Activated CD4-positive, alpha-beta T cell treated with anti-CD3 and anti-CD28 coated beads for 36 hours (primary cell): ENCODE results near the gene COMMD4. TPM values are rescaled to one million over a fixed set of nuclear protein-coding genes. Genes with fewer than 3 reads are reported as not detected.

Experiments
- ATAC-seq: fragments of 200-7000 bp; cut with Tn5 transposase; one replicate; pipeline ENCODE4 v1.10.0; 2021; ENCODE audit warnings: mild to moderate bottlenecking, moderate library complexity
- CTCF ChIA-PET: fragments of 350-600 bp; sonication (Branson Sonifier 250); formaldehyde crosslinking; loops from one replicate; lab custom pipeline; 2021; ENCODE audit warnings: antibody characterized with exemption; lab: Charles Lee
- POLR2A ChIA-PET: fragments of 350-600 bp; sonication (Branson Sonifier 250); formaldehyde crosslinking; loops from one replicate; lab custom pipeline; 2021; ENCODE audit warnings: antibody characterized with exemption, inconsistent platforms; lab: Charles Lee
- DNase-seq: peaks from one replicate; pipeline ENCODE4 v3.0.0-alpha.2; 2020
- H3K27ac Mint-ChIP-seq: one replicate; pipeline ENCODE4 v1.8.0; 2021; ENCODE audit warnings: mixed read lengths
- H3K27me3 Mint-ChIP-seq: one replicate; pipeline ENCODE4 v1.8.0; 2021; ENCODE audit warnings: mixed read lengths
- H3K36me3 Mint-ChIP-seq: one replicate; pipeline ENCODE4 v1.8.0; 2021; ENCODE audit warnings: low read depth, mixed read lengths
- H3K4me1 Mint-ChIP-seq: one replicate; pipeline ENCODE4 v1.8.0; 2021; ENCODE audit warnings: mixed read lengths
- H3K4me3 Mint-ChIP-seq: one replicate; pipeline ENCODE4 v1.8.0; 2021; ENCODE audit warnings: mild to moderate bottlenecking, moderate library complexity, mixed read lengths
- H3K9me3 Mint-ChIP-seq: one replicate; pipeline ENCODE4 v1.8.0; 2021; ENCODE audit warnings: low read depth, mixed read lengths
- intact Hi-C, 2 experiments: fragments of 100-400 bp; cut with DNase I in 1 of 2; cut with micrococcal nuclease in 1 of 2; formaldehyde crosslinking; loops; one replicate each; pipeline versions ENCODE4 v1.14.2 to v1.15.1; 2022 to 2024; cut with DNase I, micrococcal nuclease
- total RNA-seq, 2 experiments: library from RNA; stranded (reverse); gene quantifications; one replicate each; pipeline ENCODE4 v1.2.3, GENCODE V29; 2021

The COMMD4 gene
- total RNA-seq, 2 experiments from 2014 or later: 47.1 to 67.8 TPM

GRCh38 chr15:75357976-75358673 lies 22.3 kb downstream of the COMMD4 start:
- Mint-ChIP-seq H3K4me3 (no peak overlapping the region), H3K27ac (no peak overlapping the region), H3K27me3 (no peaks in the 10 kb centered on the region), H3K9me3 (no peaks in the 10 kb centered on the region), H3K4me1 (no peaks in the 10 kb centered on the region), H3K36me3 (peaks cover 12% of the 10 kb centered on the region)
- POLR2A ChIA-PET: no interaction called here
- intact Hi-C loops: no loop called here
- no peak for DNase-seq
- ATAC-seq: no peak
- CTCF ChIA-PET: no interaction called here

GRCh38 chr15:75358771-75359536 lies 23.1 kb downstream of the COMMD4 start:
- no peak for DNase-seq
- Mint-ChIP-seq H3K27ac (no peak overlapping the region), H3K4me1 (no peaks in the 10 kb centered on the region), H3K4me3 (no peak overlapping the region), H3K36me3 (peaks cover 14% of the 10 kb centered on the region), H3K27me3 (no peaks in the 10 kb centered on the region), H3K9me3 (no peaks in the 10 kb centered on the region)
- intact Hi-C loops: no loop called here
- no peak for ATAC-seq
- ChIA-PET POLR2A (no interaction called here), CTCF (interaction anchor here (0.6 kb wide), 1 partner anchor 376 kb away, joined by 3 read pairs; no protein-coding TSS in a partner anchor)

- POLR2A ChIA-PET: no interaction called here
- intact Hi-C loops: no loop called here
- CTCF ChIA-PET: interaction anchor here (0.7 kb wide), 1 partner anchor 374 kb away, joined by 3 read pairs; no protein-coding TSS in a partner anchor
- DNase-seq (no peak), ATAC-seq (no peak)
- Mint-ChIP-seq H3K27ac (no peak overlapping the region), H3K4me3 (no peak overlapping the region), H3K27me3 (no peaks in the 10 kb centered on the region), H3K4me1 (no peaks in the 10 kb centered on the region), H3K9me3 (no peaks in the 10 kb centered on the region), H3K36me3 (peaks cover 20% of the 10 kb centered on the region)
Observed at GRCh38 chr15:75359537-75360250, 23.8 kb downstream of the COMMD4 start.

GRCh38 chr15:75360391-75360790 lies 24.5 kb downstream of the COMMD4 start:
- Mint-ChIP-seq H3K9me3 (no peaks in the 10 kb centered on the region), H3K36me3 (peaks cover 22% of the 10 kb centered on the region), H3K27ac (no peak overlapping the region), H3K4me1 (no peaks in the 10 kb centered on the region), H3K27me3 (no peaks in the 10 kb centered on the region), H3K4me3 (no peak overlapping the region)
- no peak for DNase-seq
- ATAC-seq: no peak
- ChIA-PET POLR2A (no interaction called here), CTCF (interaction anchor here (0.7 kb wide), 1 partner anchor 375 kb away, joined by 3 read pairs; no protein-coding TSS in a partner anchor)
- intact Hi-C loops: no loop called here

- ChIA-PET POLR2A (no interaction called here), CTCF (interaction anchor here (0.7 kb wide), 1 partner anchor 376 kb away, joined by 3 read pairs; no protein-coding TSS in a partner anchor)
- H3K27me3 Mint-ChIP-seq: no peaks in the 10 kb centered on the region
- no peak for ATAC-seq
- no peak for DNase-seq
- H3K27ac Mint-ChIP-seq: no peak overlapping the region
- no peak overlapping the region for H3K4me3 Mint-ChIP-seq
- H3K36me3 Mint-ChIP-seq: peaks cover 25% of the 10 kb centered on the region
- no peaks in the 10 kb centered on the region for H3K9me3 Mint-ChIP-seq
- intact Hi-C loops: no loop called here
- no peaks in the 10 kb centered on the region for H3K4me1 Mint-ChIP-seq
Observed at GRCh38 chr15:75360856-75361255, 25.0 kb downstream of the COMMD4 start.

- ChIA-PET POLR2A (no interaction called here), CTCF (no interaction called here)
- Mint-ChIP-seq H3K4me1 (no peaks in the 10 kb centered on the region), H3K9me3 (no peaks in the 10 kb centered on the region), H3K27me3 (no peaks in the 10 kb centered on the region), H3K36me3 (peaks cover 25% of the 10 kb centered on the region), H3K27ac (no peak overlapping the region), H3K4me3 (no peak overlapping the region)
- DNase-seq (no peak), ATAC-seq (no peak)
- intact Hi-C loops: no loop called here
Observed at GRCh38 chr15:75361361-75361988, 25.6 kb downstream of the COMMD4 start.

DNA sequence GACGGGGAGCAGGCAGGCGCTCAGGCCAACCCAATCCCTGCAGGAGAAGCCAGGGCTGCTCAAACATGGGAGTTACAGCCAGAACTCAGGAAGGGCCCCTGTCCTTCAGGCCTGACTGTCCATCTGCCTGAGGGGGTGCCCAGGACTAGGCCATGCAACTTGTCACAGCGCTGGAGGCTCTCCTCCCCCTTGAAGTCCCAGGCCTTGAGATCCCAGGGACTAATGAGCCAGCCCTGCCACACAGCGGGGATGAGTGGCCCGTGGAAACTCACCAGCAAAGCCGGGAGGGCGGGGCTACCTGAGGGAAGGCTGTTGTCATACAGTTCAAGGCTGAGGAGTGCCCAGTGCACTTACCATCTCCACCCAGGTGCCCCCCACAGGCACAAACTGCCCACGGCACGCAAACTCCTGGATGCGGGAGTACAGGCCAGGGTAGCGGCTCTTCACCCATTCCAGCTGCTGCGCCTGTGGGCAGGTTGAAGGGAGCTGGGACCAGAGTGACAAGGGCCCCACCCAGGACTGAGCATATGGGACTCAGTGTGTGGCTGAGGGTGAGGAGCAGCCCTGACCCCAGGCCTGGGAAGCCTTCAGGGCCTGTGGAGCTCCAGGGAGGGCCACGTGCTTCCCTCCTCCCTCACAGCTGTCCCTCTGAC lies 26.3 kb downstream of the COMMD4 start:
- ATAC-seq (no peak), DNase-seq (no peak)
- Mint-ChIP-seq H3K9me3 (no peaks in the 10 kb centered on the region), H3K27me3 (no peaks in the 10 kb centered on the region), H3K36me3 (peaks cover 28% of the 10 kb centered on the region), H3K27ac (no peak overlapping the region), H3K4me1 (peaks cover 5% of the 10 kb centered on the region), H3K4me3 (no peak overlapping the region)
- intact Hi-C loops: no loop called here
- ChIA-PET POLR2A (no interaction called here), CTCF (no interaction called here)

GRCh38 chr15:75362642-75363249 lies 26.9 kb downstream of the COMMD4 start:
- Mint-ChIP-seq H3K27me3 (no peaks in the 10 kb centered on the region), H3K9me3 (no peaks in the 10 kb centered on the region), H3K36me3 (peaks cover 28% of the 10 kb centered on the region), H3K4me3 (no peak overlapping the region), H3K4me1 (peaks cover 10% of the 10 kb centered on the region), H3K27ac (no peak overlapping the region)
- DNase-seq: no peak
- ATAC-seq: no peak
- intact Hi-C loops: no loop called here
- ChIA-PET CTCF (no interaction called here), POLR2A (no interaction called here)

DNA sequence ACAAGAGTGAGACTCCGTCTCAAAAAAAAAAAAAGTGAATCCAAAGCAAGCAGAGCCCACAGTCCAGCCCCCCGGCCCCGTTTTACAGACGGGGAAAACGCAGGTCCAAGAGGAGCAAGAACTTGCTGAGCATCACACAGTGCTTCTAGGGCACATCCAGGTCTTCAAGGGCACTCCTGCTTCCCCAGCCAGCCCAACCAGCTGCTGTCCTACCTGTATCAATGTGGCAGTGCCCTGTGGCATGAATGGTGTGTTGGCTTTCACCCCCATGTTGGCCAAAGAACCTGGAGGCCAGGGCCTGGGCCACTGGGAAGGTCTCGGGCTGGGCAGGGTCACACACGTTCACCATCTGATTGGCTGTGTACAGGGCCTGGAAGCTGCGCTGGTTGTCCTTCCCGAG lies 27.9 kb downstream of the COMMD4 start:
- H3K27ac Mint-ChIP-seq: no peak overlapping the region
- CTCF ChIA-PET: no interaction called here

GRCh38 chr15:75364881-75365280 lies 29.0 kb downstream of the COMMD4 start:
- ChIA-PET POLR2A (no interaction called here), CTCF (no interaction called here)
- Mint-ChIP-seq H3K4me1 (peaks cover 24% of the 10 kb centered on the region), H3K36me3 (peaks cover 24% of the 10 kb centered on the region), H3K9me3 (no peaks in the 10 kb centered on the region), H3K27ac (no peak overlapping the region), H3K4me3 (no peak overlapping the region), H3K27me3 (no peaks in the 10 kb centered on the region)
- ATAC-seq (no peak), DNase-seq (no peak)
- intact Hi-C loops: no loop called here

More for the DNA sequence above, 27.9 kb downstream of the COMMD4 start:
- no peaks in the 10 kb centered on the region for H3K9me3 Mint-ChIP-seq
- DNase-seq (no peak), ATAC-seq (no peak)
- peaks cover 25% of the 10 kb centered on the region for H3K36me3 Mint-ChIP-seq
- no peaks in the 10 kb centered on the region for H3K27me3 Mint-ChIP-seq
- POLR2A ChIA-PET: no interaction called here
- H3K4me1 Mint-ChIP-seq: peaks cover 13% of the 10 kb centered on the region
- intact Hi-C loops: no loop called here
- no peak overlapping the region for H3K4me3 Mint-ChIP-seq
